Astrocyte (in vitro differentiated cells and primary cell): ENCODE results near the gene PHEX. TPM values are rescaled to one million over a fixed set of nuclear protein-coding genes. Genes with fewer than 3 reads are reported as not detected.

Experiments
- DNase-seq: peaks from one replicate; pipeline ENCODE4 v3.0.0-alpha.2; 2010; ENCODE audit warnings: low read depth
- FAIRE-seq: peaks from 2 replicates; lab custom pipeline; 2011; peaks lifted over from hg19 to GRCh38; lab: Jason Lieb, UNC
- H2AFZ ChIP-seq: 2 replicates; pipeline ENCODE4 v1.6.0; 2012; ENCODE audit warnings: low read depth, low read length, inconsistent platforms
- H3K27ac ChIP-seq: 2 replicates; pipeline ENCODE4 v1.5.1; 2011; ENCODE audit warnings: low read depth, low read length, inconsistent platforms
- H3K27me3 ChIP-seq: 2 replicates; pipeline ENCODE4 v1.6.0; 2011; ENCODE audit warnings: low read length, inconsistent platforms; ENCODE audit not compliant: insufficient read depth
- H3K36me3 ChIP-seq: 2 replicates; pipeline ENCODE4 v1.5.1; 2011; ENCODE audit warnings: low read length, inconsistent platforms; ENCODE audit not compliant: insufficient read depth
- H3K4me1 ChIP-seq: 2 replicates; pipeline ENCODE4 v1.5.1; 2011; ENCODE audit warnings: low read length, inconsistent platforms; ENCODE audit not compliant: insufficient read depth
- H3K4me2 ChIP-seq: 2 replicates; pipeline ENCODE4 v1.6.0; 2012; ENCODE audit warnings: low read length, inconsistent platforms
- H3K4me3 ChIP-seq: 2 replicates; pipeline ENCODE4 v1.5.1; 2011; ENCODE audit warnings: low read depth, mild to moderate bottlenecking, low read length, inconsistent platforms; ENCODE audit not compliant: insufficient read depth
- H3K79me2 ChIP-seq: 2 replicates; pipeline ENCODE4 v1.6.0; 2012; ENCODE audit warnings: mild to moderate bottlenecking, low read length, inconsistent platforms; ENCODE audit not compliant: insufficient read depth
- H3K9ac ChIP-seq: 2 replicates; pipeline ENCODE4 v1.6.0; 2012; ENCODE audit warnings: mild to moderate bottlenecking, low read length, inconsistent platforms
- H3K9me3 ChIP-seq: 2 replicates; pipeline ENCODE4 v1.5.1; 2012; ENCODE audit warnings: low read depth, mild to moderate bottlenecking, low read length, inconsistent platforms; ENCODE audit not compliant: insufficient read depth
- H4K20me1 ChIP-seq: 2 replicates; pipeline ENCODE4 v1.6.0; 2012; ENCODE audit warnings: low read length, inconsistent platforms; ENCODE audit not compliant: insufficient read depth
- H3K27ac Mint-ChIP-seq: one replicate; pipeline ENCODE4 v1.8.0; 2021; ENCODE audit warnings: mild to moderate bottlenecking, mixed read lengths; ENCODE audit not compliant: unreplicated experiment
- H3K27me3 Mint-ChIP-seq: one replicate; pipeline ENCODE4 v1.8.0; 2021; ENCODE audit warnings: low read depth, mixed read lengths; ENCODE audit not compliant: unreplicated experiment
- H3K36me3 Mint-ChIP-seq: one replicate; pipeline ENCODE4 v1.8.0; 2021; ENCODE audit warnings: low read depth, mixed read lengths; ENCODE audit not compliant: unreplicated experiment
- H3K4me1 Mint-ChIP-seq: one replicate; pipeline ENCODE4 v1.8.0; 2021; ENCODE audit warnings: low read depth, mixed read lengths; ENCODE audit not compliant: unreplicated experiment
- H3K4me3 Mint-ChIP-seq: one replicate; pipeline ENCODE4 v1.8.0; 2021; ENCODE audit warnings: mild to moderate bottlenecking, moderate library complexity, mixed read lengths; ENCODE audit not compliant: unreplicated experiment
- H3K9me3 Mint-ChIP-seq: one replicate; pipeline ENCODE4 v1.8.0; 2021; ENCODE audit warnings: mild to moderate bottlenecking, mixed read lengths; ENCODE audit not compliant: unreplicated experiment
- EZH2 ChIP-seq: IDR thresholded peaks from 2 replicates; pipeline ENCODE4 v1.6.1; 2012; ENCODE audit warnings: mild to moderate bottlenecking, low read length, inconsistent platforms; ENCODE audit not compliant: insufficient read depth
- total RNA-seq: library from RNA; stranded (reverse); gene quantifications from 2 replicates; pipeline ENCODE4 v1.2.1, GENCODE V29; 2021
- TF ChIP-seq, protein P1 (sequence below): IDR thresholded peaks from 2 replicates; pipeline ENCODE4 v1.5.1; 2011; ENCODE audit warnings: low read depth, mild to moderate bottlenecking, inconsistent platforms, low read length, moderate library complexity; ENCODE audit not compliant: insufficient read depth

The PHEX gene
- total RNA-seq, 1 donor from 2014 or later, result 0.36 TPM

DNA sequence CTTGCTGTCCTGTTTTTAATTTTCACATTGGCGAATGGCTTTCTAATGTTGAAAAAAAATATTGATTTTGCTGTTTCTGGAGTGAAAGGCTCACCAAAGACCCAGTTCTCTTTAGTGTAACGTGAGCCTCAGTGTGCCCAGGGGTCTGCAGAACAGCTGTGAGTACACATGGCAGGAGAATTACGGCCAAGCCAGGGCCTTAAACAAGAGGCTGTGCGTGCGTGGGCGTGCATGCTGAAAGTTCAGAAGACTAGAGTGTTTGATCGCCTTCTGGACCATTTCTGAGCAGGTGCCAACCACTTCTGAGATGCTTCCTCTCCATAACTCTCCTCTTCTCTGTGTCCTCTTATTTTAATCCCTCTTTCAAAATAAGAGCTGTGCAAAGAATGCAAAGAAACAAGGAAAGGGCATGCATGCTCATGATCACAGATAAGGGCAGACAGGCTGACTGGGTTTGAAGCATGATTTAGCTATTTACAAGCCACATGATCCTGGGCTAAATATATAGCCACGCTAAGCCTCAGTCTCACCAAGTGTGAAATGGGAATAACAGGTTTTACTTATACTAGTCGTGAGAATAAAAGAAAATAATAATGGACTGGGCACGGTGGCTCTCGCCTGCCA is 9.9 kb downstream of the PHEX start:
- Mint-ChIP-seq H3K4me1 (no peaks in the 10 kb centered on the region), H3K36me3 (no peaks in the 10 kb centered on the region), H3K9me3 (no peaks in the 10 kb centered on the region), H3K27ac (no peak overlapping the region), H3K27me3 (no peaks in the 10 kb centered on the region), H3K4me3 (no peak overlapping the region)
- H3K27me3 ChIP-seq, result no peaks in the 10 kb centered on the region
- no peaks in the 10 kb centered on the region for H3K36me3 ChIP-seq
- DNase-seq, result no peak
- no peak for FAIRE-seq
- no peaks in the 10 kb centered on the region for H3K79me2 ChIP-seq
- no peaks in the 10 kb centered on the region for H3K9me3 ChIP-seq
- H3K4me1 ChIP-seq, result no peaks in the 10 kb centered on the region
- H2AFZ ChIP-seq, result no peak overlapping the region
- no peak overlapping the region for H3K9ac ChIP-seq
- no peak overlapping the region for H3K27ac ChIP-seq
- TF ChIP-seq EZH2, result no peak
- H3K4me2 ChIP-seq, result no peak overlapping the region
- H4K20me1 ChIP-seq, result no peaks in the 10 kb centered on the region
- no peak overlapping the region for H3K4me3 ChIP-seq

DNA sequence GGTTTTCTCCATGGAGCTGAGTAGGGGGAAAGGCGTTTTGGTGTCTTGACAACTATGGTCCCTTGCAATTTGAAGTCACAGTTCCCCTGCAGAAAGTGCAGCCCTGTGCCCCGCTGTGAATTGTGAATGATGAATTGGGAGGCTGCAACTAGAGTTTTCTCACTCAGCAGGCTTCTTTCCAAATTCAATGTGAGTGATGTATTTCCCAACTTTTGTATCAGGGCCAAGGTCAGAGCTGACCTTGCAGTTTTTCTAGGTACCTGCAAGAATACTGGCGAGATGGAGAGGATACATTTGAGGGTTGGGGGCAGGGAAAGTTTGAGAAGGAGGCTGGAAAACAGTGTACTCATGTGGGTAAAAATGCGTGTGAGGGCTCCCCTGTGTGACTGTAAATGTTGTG is 11.7 kb downstream of the PHEX start:
- no peaks in the 10 kb centered on the region for H3K27me3 Mint-ChIP-seq
- no peaks in the 10 kb centered on the region for H3K4me1 Mint-ChIP-seq
- Histone ChIP-seq H2AFZ (no peak overlapping the region), H3K4me1 (no peaks in the 10 kb centered on the region), H3K4me2 (no peak overlapping the region), H3K79me2 (no peaks in the 10 kb centered on the region), H4K20me1 (no peaks in the 10 kb centered on the region), H3K4me3 (no peak overlapping the region), H3K27me3 (no peaks in the 10 kb centered on the region), H3K9ac (no peak overlapping the region), H3K36me3 (no peaks in the 10 kb centered on the region), H3K9me3 (no peaks in the 10 kb centered on the region), H3K27ac (no peak overlapping the region)
- DNase-seq (no peak), FAIRE-seq (no peak)
- no peaks in the 10 kb centered on the region for H3K36me3 Mint-ChIP-seq
- H3K9me3 Mint-ChIP-seq, result no peaks in the 10 kb centered on the region
- H3K4me3 Mint-ChIP-seq, result no peak overlapping the region
- TF ChIP-seq, protein P1, sequence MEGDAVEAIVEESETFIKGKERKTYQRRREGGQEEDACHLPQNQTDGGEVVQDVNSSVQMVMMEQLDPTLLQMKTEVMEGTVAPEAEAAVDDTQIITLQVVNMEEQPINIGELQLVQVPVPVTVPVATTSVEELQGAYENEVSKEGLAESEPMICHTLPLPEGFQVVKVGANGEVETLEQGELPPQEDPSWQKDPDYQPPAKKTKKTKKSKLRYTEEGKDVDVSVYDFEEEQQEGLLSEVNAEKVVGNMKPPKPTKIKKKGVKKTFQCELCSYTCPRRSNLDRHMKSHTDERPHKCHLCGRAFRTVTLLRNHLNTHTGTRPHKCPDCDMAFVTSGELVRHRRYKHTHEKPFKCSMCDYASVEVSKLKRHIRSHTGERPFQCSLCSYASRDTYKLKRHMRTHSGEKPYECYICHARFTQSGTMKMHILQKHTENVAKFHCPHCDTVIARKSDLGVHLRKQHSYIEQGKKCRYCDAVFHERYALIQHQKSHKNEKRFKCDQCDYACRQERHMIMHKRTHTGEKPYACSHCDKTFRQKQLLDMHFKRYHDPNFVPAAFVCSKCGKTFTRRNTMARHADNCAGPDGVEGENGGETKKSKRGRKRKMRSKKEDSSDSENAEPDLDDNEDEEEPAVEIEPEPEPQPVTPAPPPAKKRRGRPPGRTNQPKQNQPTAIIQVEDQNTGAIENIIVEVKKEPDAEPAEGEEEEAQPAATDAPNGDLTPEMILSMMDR, result no peak
- no peak for TF ChIP-seq EZH2
- no peak overlapping the region for H3K27ac Mint-ChIP-seq

DNA sequence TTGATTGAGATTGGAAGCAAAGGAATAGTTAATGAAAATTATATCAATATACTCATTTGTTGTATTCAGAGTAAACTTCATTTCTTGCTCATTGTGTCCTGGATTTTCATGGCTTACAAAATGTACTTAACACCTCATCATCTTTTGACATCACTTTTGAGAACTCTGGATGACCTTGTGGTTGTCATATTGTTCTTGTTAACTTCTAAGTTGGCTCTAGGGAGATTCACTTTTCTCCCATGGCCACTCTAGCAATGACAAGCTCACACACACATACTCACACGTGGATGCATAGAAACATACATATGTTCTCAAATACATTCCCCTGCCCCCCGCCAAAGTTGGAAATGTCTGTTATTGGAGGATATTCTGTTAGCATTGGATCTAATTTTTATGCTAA is 15.3 kb downstream of the PHEX start:
- H3K9ac ChIP-seq, result no peak overlapping the region
- no peaks in the 10 kb centered on the region for H3K79me2 ChIP-seq
- no peaks in the 10 kb centered on the region for H3K4me1 ChIP-seq
- Mint-ChIP-seq H3K27me3 (no peaks in the 10 kb centered on the region), H3K4me3 (no peak overlapping the region), H3K27ac (no peak overlapping the region), H3K9me3 (no peaks in the 10 kb centered on the region), H3K36me3 (no peaks in the 10 kb centered on the region), H3K4me1 (no peaks in the 10 kb centered on the region)
- TF ChIP-seq, protein P1, result no peak
- TF ChIP-seq EZH2, result no peak
- FAIRE-seq (no peak), DNase-seq (no peak)
- no peak overlapping the region for H3K4me3 ChIP-seq
- H3K4me2 ChIP-seq, result no peak overlapping the region
- H4K20me1 ChIP-seq, result no peaks in the 10 kb centered on the region
- no peak overlapping the region for H2AFZ ChIP-seq
- H3K27me3 ChIP-seq, result no peaks in the 10 kb centered on the region
- no peaks in the 10 kb centered on the region for H3K36me3 ChIP-seq
- H3K27ac ChIP-seq, result no peak overlapping the region
- H3K9me3 ChIP-seq, result no peaks in the 10 kb centered on the region
